Measurements from ENCODE around the gene ZNF419.
A peak's percentile ranks its signal among the peaks of the same experiment; 100 is the strongest.

Gene ZNF419

DNA sequence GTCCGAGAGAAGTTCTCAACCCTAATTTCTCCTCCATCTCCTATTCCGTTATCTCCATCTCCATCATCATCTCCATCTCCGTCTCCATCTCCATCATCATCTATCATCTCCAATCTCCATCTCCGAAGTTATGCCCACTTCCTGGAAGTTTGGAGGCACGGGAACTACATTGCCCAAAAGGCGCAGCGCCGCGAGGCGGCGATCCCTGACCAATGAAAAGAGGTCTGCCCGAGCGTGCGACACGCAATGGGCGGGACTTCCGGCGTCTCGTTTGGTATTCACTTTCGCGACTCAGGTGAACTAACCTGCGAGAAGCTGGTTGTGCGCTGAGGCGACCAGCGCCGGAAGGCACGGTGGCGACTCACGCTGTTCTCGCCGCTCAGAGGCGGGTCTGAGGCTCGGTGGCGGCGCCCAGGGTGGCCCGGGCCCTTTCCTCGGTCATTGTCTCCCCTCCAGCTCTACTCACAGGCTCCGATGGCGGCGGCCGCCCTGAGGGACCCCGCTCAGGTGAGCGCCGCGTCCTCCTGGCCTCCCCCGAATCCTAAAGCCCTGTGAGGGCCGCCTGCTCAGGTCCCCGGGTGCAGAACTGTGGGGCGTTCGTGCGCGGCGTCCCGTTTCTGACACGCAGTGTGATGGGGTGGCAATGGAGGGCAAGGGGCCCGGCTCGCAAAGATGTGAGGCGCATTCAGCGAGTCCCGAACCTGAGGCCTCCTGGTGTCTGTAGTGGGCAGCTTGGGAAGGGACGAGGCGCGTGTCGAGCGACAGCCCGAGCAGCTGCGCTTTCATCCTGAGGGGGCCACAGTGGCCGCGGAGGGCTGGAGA is at the start of gene ZNF419:
Gene ZNF419 (plus strand): TSS at position 274 of the 822 bp plus-strand sequence. CDS start 201 bp downstream, at position 475.
- DNase-seq (ENCODE audit: low read depth) = peak; percentile 83
- peak within 1 kb of the TSS; percentile 81 for H3K4me3 ChIP-seq (ENCODE audit: low read depth, low read length)

DNA sequence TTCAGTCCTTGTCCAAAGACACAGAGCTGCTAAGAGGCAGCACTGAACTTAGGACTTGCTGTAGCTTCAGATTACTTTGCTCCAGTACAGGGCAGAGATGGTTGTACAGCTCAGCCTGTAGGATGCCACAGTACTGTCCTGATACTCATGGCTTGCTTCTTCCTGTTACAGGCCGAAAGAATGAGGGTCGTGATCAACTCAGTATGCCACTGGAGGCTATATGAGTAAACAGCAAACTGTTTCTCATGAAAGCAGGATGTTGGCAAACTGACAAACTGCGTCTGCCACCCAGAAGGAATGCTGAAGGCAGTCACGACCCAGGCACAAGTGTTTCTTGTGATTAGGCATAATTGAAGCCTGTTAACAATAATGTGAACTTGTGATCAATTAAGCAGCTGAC is 49.6 kb upstream of the ZNF419 start:
- no peak for DNase-seq (ENCODE audit: low read depth)
- H3K4me3 ChIP-seq (ENCODE audit: low read depth, low read length) = no peak overlapping the region
- TF ChIP-seq CTCF (IDR thresholded peaks at IDR 0.05; ENCODE audit: control insufficient read depth, extremely low read depth, insufficient read depth) = no peak

GRCh38 chr19:57438925-57439324 is 48.6 kb upstream of the ZNF419 start:
- no peak for DNase-seq (ENCODE audit: low read depth)
- no peak overlapping the region for H3K4me3 ChIP-seq (ENCODE audit: low read depth, low read length)
- TF ChIP-seq CTCF (IDR thresholded peaks at IDR 0.05; ENCODE audit: control insufficient read depth, extremely low read depth, insufficient read depth) = no peak

DNA sequence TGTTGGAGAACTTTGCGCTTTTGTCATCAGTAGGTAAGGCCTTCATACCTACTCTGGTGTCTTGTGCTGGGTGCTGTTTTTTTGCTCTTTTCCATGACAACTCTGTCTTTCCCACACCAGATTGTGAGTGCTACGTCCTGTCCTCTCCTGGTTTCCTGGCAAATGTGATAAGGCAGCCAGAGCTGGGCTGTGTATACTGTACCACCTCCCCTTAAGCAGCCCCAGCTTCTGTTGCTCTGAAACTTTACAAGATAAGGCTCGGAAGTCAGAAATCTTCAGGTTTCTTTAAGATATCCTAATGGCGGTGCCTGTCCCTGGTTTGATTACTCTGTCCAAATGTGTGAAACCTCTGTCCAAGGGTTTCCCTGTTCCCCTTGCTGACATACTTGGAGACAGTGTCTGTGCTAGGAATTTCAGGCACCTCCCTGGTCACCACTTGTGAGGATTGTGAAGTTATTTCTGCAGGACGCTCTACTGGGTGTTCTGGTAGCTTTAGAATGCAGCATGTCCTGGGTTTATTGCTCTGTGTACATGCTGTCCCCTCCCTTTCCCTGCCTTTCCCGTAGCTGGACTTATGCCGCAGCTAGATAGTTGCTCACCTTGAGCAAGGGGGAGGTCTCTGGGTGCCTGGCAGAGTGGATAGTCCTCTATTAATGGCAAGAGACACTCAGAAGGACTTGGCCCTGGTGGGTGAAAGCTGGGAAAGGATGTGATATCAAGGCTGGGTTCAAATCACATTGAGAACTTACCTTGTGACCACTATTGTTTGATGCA is 45.4 kb upstream of the ZNF419 start:
- H3K4me3 ChIP-seq (ENCODE audit: low read depth, low read length) = no peak overlapping the region
- DNase-seq (ENCODE audit: low read depth) = no peak
- TF ChIP-seq CTCF (IDR thresholded peaks at IDR 0.05; ENCODE audit: control insufficient read depth, extremely low read depth, insufficient read depth) = no peak

DNA sequence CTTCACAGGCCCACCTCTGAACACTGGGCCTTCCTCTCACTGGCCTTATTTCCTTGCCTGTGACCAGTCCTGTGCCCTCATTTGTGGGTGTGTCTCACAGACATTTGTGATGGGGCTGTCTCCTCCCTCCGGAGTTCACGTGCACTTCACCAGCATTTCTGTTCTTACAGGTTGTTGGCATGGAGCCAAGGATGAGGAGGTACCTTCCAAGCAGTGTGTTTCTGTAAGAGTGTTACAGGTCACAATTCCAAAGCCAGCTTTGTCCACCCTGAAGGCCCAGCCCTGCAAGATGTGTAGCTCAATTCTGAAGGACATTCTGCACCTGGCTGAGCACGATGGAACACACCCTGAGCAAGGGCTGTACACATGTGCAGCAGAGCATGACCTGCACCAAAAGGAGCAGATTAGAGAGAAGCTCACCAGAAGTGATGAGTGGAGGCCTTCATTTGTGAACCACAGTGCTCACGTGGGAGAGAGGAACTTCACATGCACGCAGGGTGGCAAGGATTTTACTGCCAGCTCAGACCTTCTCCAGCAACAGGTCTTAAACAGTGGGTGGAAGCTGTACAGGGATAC is 44.3 kb upstream of the ZNF419 start:
- TF ChIP-seq CTCF (IDR thresholded peaks at IDR 0.05; ENCODE audit: control insufficient read depth, extremely low read depth, insufficient read depth) = no peak
- H3K4me3 ChIP-seq (ENCODE audit: low read depth, low read length) = no peak overlapping the region
- no peak for DNase-seq (ENCODE audit: low read depth)

- DNase-seq (ENCODE audit: low read depth) = no peak
- TF ChIP-seq CTCF (IDR thresholded peaks at IDR 0.05; ENCODE audit: control insufficient read depth, extremely low read depth, insufficient read depth) = no peak
- H3K4me3 ChIP-seq (ENCODE audit: low read depth, low read length) = no peak overlapping the region
Observed at GRCh38 chr19:57452307-57452706, 35.2 kb upstream of the ZNF419 start.

GRCh38 chr19:57465680-57466381 is 21.7 kb upstream of the ZNF419 start:
- no peak overlapping the region for H3K4me3 ChIP-seq (ENCODE audit: low read depth, low read length)
- DNase-seq (ENCODE audit: low read depth) = peak; percentile 41
- peak; percentile 59 for TF ChIP-seq CTCF (IDR thresholded peaks at IDR 0.05; ENCODE audit: control insufficient read depth, extremely low read depth, insufficient read depth)
